ENCODE measurements around the gene GATM. TPM values are rescaled to one million over a fixed set of nuclear protein-coding genes. Genes with fewer than 3 reads are reported as not detected.

Gene GATM, protein sequence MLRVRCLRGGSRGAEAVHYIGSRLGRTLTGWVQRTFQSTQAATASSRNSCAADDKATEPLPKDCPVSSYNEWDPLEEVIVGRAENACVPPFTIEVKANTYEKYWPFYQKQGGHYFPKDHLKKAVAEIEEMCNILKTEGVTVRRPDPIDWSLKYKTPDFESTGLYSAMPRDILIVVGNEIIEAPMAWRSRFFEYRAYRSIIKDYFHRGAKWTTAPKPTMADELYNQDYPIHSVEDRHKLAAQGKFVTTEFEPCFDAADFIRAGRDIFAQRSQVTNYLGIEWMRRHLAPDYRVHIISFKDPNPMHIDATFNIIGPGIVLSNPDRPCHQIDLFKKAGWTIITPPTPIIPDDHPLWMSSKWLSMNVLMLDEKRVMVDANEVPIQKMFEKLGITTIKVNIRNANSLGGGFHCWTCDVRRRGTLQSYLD
- total RNA-seq (2012; rRNA removed): 0.25 and 1.3 TPM in 2 replicates

DNA sequence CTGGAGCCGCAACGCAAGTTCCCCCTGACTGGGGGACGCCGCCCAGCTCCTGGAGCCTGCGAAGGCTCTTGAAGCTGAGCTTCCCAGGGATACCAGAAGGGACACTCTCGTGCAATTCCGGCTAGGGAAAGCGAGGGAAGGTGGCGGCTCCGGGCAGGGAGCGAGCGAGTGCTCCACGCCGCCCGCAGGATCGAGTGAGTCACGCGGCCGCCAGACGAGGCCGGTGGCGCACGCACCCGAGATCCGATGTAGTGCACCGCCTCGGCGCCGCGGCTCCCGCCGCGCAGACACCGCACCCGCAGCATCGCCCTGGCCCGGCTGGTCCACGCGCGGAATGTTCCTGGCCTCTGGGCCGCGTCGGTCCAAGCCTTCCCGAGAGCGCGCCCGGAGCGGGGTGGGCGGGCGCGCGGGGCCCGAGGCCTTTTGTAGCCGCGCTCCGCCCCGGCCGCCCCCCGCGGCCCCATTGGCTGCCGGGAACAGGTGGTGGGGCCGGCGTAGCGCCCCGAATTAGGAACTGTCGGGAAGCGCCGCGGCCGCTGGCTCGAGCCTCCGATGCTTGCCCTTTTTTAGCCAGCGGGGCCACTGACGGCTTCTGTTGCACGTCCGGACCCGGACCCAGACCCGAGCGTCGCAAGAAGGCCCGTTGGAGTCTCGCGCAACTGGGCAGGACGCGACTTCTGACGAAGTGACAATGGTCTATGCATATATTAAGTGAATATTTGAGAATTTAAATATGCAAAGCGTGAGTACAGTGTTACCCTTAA lies at the start of gene GATM:
GATM (minus strand) TSS at position 396 of the 764 bp plus-strand sequence; CDS start at position 305, 91 bp downstream.
- no peaks in the 10 kb centered on the region for H3K36me3 ChIP-seq (ENCODE audit: insufficient read depth, low read length)
- H3K4me1 ChIP-seq (ENCODE audit: control insufficient read depth, insufficient read depth, low read length): peaks cover 12% of the 10 kb centered on the region
- no peaks in the 10 kb centered on the region for H3K9me3 ChIP-seq (replicated peaks; ENCODE audit: low read length)
- peak within 1 kb of the TSS; percentile 69 for H3K4me3 ChIP-seq (ENCODE audit: low read length)
- peak within 1 kb of the TSS; percentile 21 for H3K9ac ChIP-seq (ENCODE audit: low read depth, low read length)
- peaks cover 76% of the 10 kb centered on the region for H3K27me3 ChIP-seq (ENCODE audit: control insufficient read depth, insufficient read depth, low read length)
- H3K4me2 ChIP-seq (ENCODE audit: low read length): peak within 1 kb of the TSS; percentile 90

DNA sequence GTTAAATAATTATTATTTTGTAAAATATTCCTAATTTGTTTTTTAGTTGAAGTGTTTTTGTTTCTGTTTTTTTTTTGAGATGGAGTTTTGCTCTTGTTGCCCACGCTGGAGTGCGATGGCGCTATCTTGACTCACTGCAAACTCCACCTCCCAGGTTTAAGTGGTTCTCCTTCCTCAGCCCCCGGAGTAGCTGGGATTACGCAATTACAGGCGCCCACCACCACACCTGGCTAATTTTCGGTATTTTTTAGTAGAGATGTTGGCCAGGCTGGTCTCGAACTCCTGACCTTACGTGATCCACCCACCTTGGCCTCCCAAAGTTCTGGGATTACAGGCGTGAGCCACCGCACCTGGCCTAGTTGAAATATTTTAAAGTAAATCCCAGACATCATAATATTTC lies 48.7 kb upstream of the GATM start:
- H3K36me3 ChIP-seq (ENCODE audit: insufficient read depth, low read length): peaks cover 6% of the 10 kb centered on the region
- H3K9ac ChIP-seq (ENCODE audit: low read depth, low read length): no peak overlapping the region
- no peaks in the 10 kb centered on the region for H3K9me3 ChIP-seq (replicated peaks; ENCODE audit: low read length)
- H3K4me3 ChIP-seq (ENCODE audit: low read length): no peak overlapping the region
- peaks cover 7% of the 10 kb centered on the region for H3K4me1 ChIP-seq (ENCODE audit: control insufficient read depth, insufficient read depth, low read length)
- peaks cover 3% of the 10 kb centered on the region for H3K27me3 ChIP-seq (ENCODE audit: control insufficient read depth, insufficient read depth, low read length)
- H3K4me2 ChIP-seq (ENCODE audit: low read length): no peak overlapping the region

DNA sequence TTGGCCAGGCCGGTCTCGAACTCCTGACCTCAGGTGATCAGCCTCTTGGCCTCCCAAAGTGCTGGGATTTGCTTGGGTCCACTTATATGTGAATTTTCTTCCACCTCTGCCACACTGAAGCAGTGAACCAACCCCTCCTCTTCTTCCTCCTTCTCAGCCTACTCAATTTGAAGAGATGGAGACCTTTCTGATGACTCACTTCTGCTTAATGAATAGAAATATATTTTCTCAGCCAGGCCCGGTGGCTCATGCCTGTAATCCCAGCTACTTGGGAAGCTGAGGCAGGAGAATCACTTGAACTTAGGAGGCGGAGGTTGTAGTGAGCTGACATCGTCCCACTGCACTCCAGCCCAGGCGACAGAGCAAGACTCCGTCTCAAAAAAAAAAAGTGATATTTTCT lies 46.8 kb upstream of the GATM start:
- no peak overlapping the region for H3K4me3 ChIP-seq (ENCODE audit: low read length)
- no peak overlapping the region for H3K9ac ChIP-seq (ENCODE audit: low read depth, low read length)
- H3K36me3 ChIP-seq (ENCODE audit: insufficient read depth, low read length): peaks cover 20% of the 10 kb centered on the region
- no peak overlapping the region for H3K4me2 ChIP-seq (ENCODE audit: low read length)
- peaks cover 2% of the 10 kb centered on the region for H3K4me1 ChIP-seq (ENCODE audit: control insufficient read depth, insufficient read depth, low read length)
- no peaks in the 10 kb centered on the region for H3K27me3 ChIP-seq (ENCODE audit: control insufficient read depth, insufficient read depth, low read length)
- no peaks in the 10 kb centered on the region for H3K9me3 ChIP-seq (replicated peaks; ENCODE audit: low read length)

DNA sequence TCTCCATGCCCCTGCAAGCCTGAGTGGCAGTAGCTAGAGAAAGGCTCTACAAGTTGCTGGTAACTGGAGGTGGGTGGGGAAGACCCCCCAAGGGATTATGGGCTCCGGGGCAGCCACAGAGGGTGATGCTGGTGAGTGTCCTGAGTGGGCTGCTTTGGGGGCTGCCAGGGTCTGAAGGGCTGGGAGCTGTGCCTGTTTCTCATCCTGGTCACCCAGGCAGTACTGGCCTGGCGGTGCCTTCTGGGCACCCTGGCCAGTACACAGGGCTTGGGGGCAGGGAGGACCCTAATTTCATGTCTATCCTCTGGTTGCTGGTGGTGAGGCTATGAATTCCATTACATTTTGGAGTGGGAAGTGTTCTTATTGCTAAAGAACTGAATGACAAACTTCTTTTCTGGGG lies 46.1 kb upstream of the GATM start:
- Histone ChIP-seq H3K9ac (ENCODE audit: low read depth, low read length) (no peak overlapping the region), H3K4me1 (ENCODE audit: control insufficient read depth, insufficient read depth, low read length) (no peaks in the 10 kb centered on the region), H3K4me2 (ENCODE audit: low read length) (no peak overlapping the region), H3K4me3 (ENCODE audit: low read length) (no peak overlapping the region), H3K36me3 (ENCODE audit: insufficient read depth, low read length) (peaks cover 26% of the 10 kb centered on the region), H3K9me3 (replicated peaks; ENCODE audit: low read length) (no peaks in the 10 kb centered on the region), H3K27me3 (ENCODE audit: control insufficient read depth, insufficient read depth, low read length) (no peaks in the 10 kb centered on the region)

DNA sequence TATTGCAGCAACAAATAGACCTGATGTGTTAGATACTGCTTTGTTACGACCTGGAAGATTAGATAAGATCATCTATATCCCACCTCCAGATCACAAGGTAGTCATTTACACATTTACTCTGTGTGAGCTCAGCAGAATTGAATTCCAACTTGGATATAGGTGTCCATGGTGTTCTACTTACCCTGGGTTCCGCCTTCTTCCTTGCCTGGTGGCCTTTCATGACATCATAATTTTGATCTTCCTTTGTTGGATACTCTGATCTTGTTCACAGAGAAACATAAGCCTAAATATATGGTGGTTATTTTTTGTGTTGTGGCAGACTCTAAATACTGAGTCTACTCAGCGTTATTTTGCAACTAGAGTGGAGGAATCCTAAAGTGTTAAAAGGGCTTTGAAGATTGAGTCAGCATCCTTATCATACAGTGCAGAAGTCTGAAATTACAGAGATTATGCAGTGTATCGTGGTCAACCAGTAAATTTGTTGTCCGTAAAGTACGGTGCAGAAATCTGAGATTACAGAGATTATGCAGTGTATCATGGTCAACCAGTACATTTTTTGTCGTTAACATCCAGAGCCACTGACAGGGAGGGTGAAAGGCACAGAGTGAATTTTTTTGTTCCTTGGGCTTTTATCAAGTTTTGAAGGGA lies 39.1 kb upstream of the GATM start:
- Histone ChIP-seq H3K4me2 (ENCODE audit: low read length) (no peak overlapping the region), H3K9me3 (replicated peaks; ENCODE audit: low read length) (no peaks in the 10 kb centered on the region), H3K4me3 (ENCODE audit: low read length) (no peak overlapping the region), H3K9ac (ENCODE audit: low read depth, low read length) (no peak overlapping the region), H3K4me1 (ENCODE audit: control insufficient read depth, insufficient read depth, low read length) (no peaks in the 10 kb centered on the region), H3K36me3 (ENCODE audit: insufficient read depth, low read length) (peaks cover 73% of the 10 kb centered on the region), H3K27me3 (ENCODE audit: control insufficient read depth, insufficient read depth, low read length) (no peaks in the 10 kb centered on the region)

DNA sequence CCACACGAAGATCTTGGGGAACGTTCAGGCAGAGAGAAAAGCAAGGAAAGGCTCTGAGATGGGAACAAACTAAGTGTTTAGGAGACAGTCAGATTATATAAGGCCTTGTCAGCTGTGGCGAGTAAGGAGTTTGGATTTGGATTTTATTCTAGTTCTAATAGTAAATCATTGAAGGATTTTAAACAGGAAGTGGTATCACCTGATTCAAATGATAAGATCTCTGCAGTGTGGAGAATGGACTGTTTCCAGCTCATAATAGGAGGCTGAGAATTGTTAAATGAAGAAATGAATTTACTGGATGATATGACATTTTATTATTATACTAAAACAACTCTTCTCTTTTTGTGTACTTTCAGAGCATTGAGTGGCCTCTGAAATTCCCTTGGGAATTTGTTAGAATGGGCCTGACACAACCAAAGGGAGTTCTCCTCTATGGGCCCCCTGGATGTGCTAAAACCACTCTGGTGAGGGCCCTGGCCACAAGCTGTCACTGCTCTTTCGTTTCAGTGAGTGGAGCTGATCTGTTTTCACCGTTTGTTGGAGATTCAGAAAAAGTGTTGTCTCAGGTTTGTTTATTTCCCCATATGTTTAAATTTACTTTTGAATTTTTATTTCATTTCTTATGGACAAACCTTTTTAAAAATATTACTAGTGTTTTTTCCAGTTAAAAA lies 36.0 kb upstream of the GATM start:
- Histone ChIP-seq H3K36me3 (ENCODE audit: insufficient read depth, low read length) (peaks cover 62% of the 10 kb centered on the region), H3K9ac (ENCODE audit: low read depth, low read length) (no peak overlapping the region)

DNA sequence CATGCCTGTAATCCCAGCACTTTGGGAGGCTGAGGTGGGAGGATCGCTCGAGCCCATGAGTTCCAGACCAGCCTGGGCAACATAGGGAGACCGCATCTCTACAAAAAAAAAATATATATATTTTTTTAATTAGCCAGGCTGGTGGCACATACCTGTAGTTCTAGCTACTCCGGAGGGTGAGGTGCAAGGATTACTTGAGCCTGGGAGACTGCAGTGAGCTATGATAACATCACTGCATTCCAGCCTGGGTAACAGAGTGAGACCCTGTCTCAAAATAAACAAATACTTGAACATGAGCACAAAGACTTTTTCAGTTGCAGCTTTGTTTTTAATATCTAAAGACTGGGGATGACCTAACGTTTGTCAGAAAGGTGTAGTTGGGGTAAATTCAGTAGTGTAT lies 31.3 kb upstream of the GATM start:
- Histone ChIP-seq H3K27me3 (ENCODE audit: control insufficient read depth, insufficient read depth, low read length) (no peaks in the 10 kb centered on the region), H3K36me3 (ENCODE audit: insufficient read depth, low read length) (peaks cover 64% of the 10 kb centered on the region), H3K4me3 (ENCODE audit: low read length) (no peak overlapping the region)

More for the DNA sequence above, 36.0 kb upstream of the GATM start:
- no peaks in the 10 kb centered on the region for H3K4me1 ChIP-seq (ENCODE audit: control insufficient read depth, insufficient read depth, low read length)
- no peak overlapping the region for H3K4me2 ChIP-seq (ENCODE audit: low read length)
- no peaks in the 10 kb centered on the region for H3K27me3 ChIP-seq (ENCODE audit: control insufficient read depth, insufficient read depth, low read length)
- no peaks in the 10 kb centered on the region for H3K9me3 ChIP-seq (replicated peaks; ENCODE audit: low read length)
- no peak overlapping the region for H3K4me3 ChIP-seq (ENCODE audit: low read length)

DNA sequence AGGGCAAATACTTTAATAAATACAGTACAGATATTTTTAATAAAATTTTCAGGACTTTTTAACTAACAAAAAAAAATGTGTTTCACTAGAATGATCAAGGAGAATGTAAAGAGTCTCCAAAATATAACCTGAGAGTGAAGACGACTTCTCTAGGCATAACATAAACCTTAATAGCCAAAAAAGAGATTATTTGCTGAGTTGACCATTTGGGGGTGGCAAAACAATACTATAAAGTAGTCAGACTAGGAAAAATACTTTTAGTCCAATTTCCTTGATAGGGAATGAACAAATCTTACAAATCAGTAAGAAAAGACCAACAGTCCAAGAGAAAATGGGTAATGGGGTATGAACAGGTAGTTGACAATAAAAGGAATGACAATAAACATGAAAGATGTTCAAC lies 29.4 kb upstream of the GATM start:
- Histone ChIP-seq H3K4me2 (ENCODE audit: low read length) (no peak overlapping the region), H3K27me3 (ENCODE audit: control insufficient read depth, insufficient read depth, low read length) (no peaks in the 10 kb centered on the region), H3K4me3 (ENCODE audit: low read length) (no peak overlapping the region), H3K4me1 (ENCODE audit: control insufficient read depth, insufficient read depth, low read length) (peaks cover 9% of the 10 kb centered on the region), H3K9ac (ENCODE audit: low read depth, low read length) (no peak overlapping the region), H3K36me3 (ENCODE audit: insufficient read depth, low read length) (peaks cover 50% of the 10 kb centered on the region), H3K9me3 (replicated peaks; ENCODE audit: low read length) (no peaks in the 10 kb centered on the region)

More for the DNA sequence above, 31.3 kb upstream of the GATM start:
- Histone ChIP-seq H3K4me2 (ENCODE audit: low read length) (no peak overlapping the region), H3K9ac (ENCODE audit: low read depth, low read length) (no peak overlapping the region), H3K4me1 (ENCODE audit: control insufficient read depth, insufficient read depth, low read length) (no peaks in the 10 kb centered on the region), H3K9me3 (replicated peaks; ENCODE audit: low read length) (no peaks in the 10 kb centered on the region)

DNA sequence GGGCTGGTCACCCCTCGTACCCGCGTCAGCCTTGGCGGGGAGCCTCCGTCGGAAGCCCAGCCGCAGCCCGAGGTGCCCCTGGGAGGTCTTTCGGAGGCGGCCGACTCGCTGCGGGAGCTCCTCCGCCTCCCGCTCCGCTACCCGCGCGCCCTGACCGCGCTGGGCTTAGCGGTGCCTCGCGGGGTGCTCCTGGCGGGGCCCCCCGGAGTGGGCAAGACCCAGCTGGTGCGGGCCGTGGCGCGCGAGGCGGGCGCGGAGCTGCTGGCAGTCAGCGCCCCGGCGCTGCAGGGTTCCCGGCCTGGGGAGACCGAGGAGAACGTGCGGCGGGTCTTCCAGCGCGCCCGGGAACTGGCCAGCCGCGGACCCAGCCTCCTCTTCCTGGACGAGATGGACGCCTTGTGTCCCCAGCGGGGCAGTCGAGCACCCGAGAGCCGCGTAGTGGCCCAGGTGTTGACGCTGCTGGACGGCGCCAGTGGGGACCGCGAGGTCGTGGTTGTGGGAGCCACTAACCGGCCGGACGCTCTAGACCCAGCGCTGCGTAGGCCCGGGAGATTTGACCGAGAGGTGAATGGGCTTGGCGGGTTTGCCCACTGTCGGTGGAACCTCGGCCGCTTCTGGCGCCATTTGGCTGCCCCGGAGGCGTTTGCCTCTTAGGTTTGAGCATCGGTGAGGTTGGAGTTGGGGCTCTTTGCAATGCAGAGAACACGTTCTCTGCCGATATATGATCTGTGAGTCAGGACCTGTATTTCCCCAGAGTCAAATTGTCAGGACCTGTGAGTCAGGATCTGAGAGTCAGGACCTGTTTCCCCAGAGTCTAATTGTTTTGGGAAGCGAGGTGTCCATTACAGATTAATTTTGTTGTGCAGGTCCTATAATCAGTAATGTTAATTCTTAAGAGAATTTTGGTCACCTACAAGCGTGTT lies 24.9 kb upstream of the GATM start:
- H3K4me1 ChIP-seq (ENCODE audit: control insufficient read depth, insufficient read depth, low read length): peaks cover 9% of the 10 kb centered on the region
- H3K9me3 ChIP-seq (replicated peaks; ENCODE audit: low read length): no peaks in the 10 kb centered on the region
- peak overlapping the region; percentile 85 for H3K4me3 ChIP-seq (ENCODE audit: low read length)
- peak overlapping the region; percentile 95 for H3K4me2 ChIP-seq (ENCODE audit: low read length)
- H3K36me3 ChIP-seq (ENCODE audit: insufficient read depth, low read length): peaks cover 26% of the 10 kb centered on the region
- peak overlapping the region; percentile 93 for H3K9ac ChIP-seq (ENCODE audit: low read depth, low read length)
- no peaks in the 10 kb centered on the region for H3K27me3 ChIP-seq (ENCODE audit: control insufficient read depth, insufficient read depth, low read length)

DNA sequence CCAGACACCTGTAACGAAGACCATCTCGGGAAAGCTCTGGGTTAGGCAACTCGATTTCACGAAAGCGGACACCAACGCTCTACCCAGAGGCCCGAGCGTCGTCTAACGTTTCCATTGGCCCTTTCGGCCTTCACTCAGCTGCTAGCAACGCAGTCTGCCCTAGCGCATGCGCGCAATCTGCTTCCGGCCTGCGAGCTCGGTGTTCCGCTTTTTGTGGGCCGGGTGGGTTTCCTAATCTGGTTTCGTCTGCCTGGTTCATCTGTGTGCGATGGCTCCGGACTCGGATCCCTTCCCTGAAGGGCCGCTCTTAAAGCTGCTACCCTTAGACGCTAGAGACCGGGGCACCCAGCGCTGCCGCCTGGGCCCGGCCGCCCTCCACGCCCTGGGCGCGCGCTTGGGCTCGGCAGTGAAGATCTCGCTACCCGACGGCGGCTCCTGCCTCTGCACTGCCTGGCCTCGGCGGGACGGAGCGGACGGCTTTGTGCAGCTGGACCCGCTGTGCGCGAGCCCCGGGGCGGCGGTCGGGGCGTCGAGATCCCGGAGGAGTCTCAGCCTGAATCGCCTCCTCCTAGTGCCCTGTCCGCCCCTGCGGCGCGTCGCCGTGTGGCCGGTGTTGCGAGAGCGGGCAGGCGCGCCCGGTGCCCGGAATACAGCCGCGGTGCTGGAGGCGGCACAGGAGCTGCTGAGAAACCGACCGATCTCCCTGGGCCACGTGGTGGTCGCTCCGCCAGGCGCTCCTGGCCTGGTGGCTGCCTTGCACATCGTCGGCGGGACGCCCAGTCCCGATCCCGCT lies 24.0 kb upstream of the GATM start:
- no peaks in the 10 kb centered on the region for H3K9me3 ChIP-seq (replicated peaks; ENCODE audit: low read length)
- peak overlapping the region; percentile 85 for H3K4me3 ChIP-seq (ENCODE audit: low read length)
- peaks cover 18% of the 10 kb centered on the region for H3K36me3 ChIP-seq (ENCODE audit: insufficient read depth, low read length)
- peak overlapping the region; percentile 93 for H3K9ac ChIP-seq (ENCODE audit: low read depth, low read length)
- H3K4me1 ChIP-seq (ENCODE audit: control insufficient read depth, insufficient read depth, low read length): peaks cover 9% of the 10 kb centered on the region
- H3K27me3 ChIP-seq (ENCODE audit: control insufficient read depth, insufficient read depth, low read length): peaks cover 6% of the 10 kb centered on the region
- peak overlapping the region; percentile 95 for H3K4me2 ChIP-seq (ENCODE audit: low read length)

Measured in skeletal muscle satellite cell (primary cell).